HG03103 (cell line): Measurements from ENCODE around the gene PCDH11Y.
"Not testable (repeated sequence)": the region's sequence is repeated elsewhere in the genome, so short reads cannot be mapped to it uniquely, and the experiment has no call there.

Experiments used
- ATAC-seq: cut with Tn5 transposase; IDR thresholded peaks from one replicate; pipeline ENCODE4 v1.9.1; 2021; ENCODE audit warnings: low read depth; ENCODE audit not compliant: unreplicated experiment

PCDH11Y gene

GRCh38 chrY:5000057-5000456, at the start of gene PCDH11Y:
Gene PCDH11Y, plus strand, starts transcription at chrY:5000296. Its CDS starts 56,804 bp downstream, at chrY:5057100.
- ATAC-seq = not testable (repeated sequence)

GRCh38 chrY:4967894-4968293, 32.2 kb upstream of the PCDH11Y start:
- ATAC-seq = not testable (repeated sequence)

GRCh38 chrY:4991743-4992400, 8.2 kb upstream of the PCDH11Y start:
- ATAC-seq = peak; percentile 100

- ATAC-seq = not testable (repeated sequence)
Measured at GRCh38 chrY:4994892-4995291, 5.2 kb upstream of the PCDH11Y start.

- not testable (repeated sequence) for ATAC-seq
Measured at GRCh38 chrY:5002476-5003184, 2.5 kb downstream of the PCDH11Y start.

GRCh38 chrY:5038972-5039523, 39.0 kb downstream of the PCDH11Y start:
- ATAC-seq = not testable (repeated sequence)

GRCh38 chrY:5083017-5083416, 82.9 kb downstream of the PCDH11Y start:
- ATAC-seq = not testable (repeated sequence)

GRCh38 chrY:5182998-5183397, 182.9 kb downstream of the PCDH11Y start:
- ATAC-seq = not testable (repeated sequence)

- ATAC-seq = not testable (repeated sequence)
Measured at GRCh38 chrY:5215116-5215515, 215.0 kb downstream of the PCDH11Y start.

GRCh38 chrY:5324931-5325330, 324.8 kb downstream of the PCDH11Y start:
- ATAC-seq = not testable (repeated sequence)

GRCh38 chrY:5342220-5342619, 342.1 kb downstream of the PCDH11Y start:
- not testable (repeated sequence) for ATAC-seq

- not testable (repeated sequence) for ATAC-seq
Measured at GRCh38 chrY:5543705-5544104, 543.6 kb downstream of the PCDH11Y start.

- not testable (repeated sequence) for ATAC-seq
Measured at GRCh38 chrY:5638589-5638988, 638.5 kb downstream of the PCDH11Y start.

- ATAC-seq = not testable (repeated sequence)
Measured at GRCh38 chrY:5679265-5679664, 679.2 kb downstream of the PCDH11Y start.

GRCh38 chrY:5708727-5709126, 708.6 kb downstream of the PCDH11Y start:
- not testable (repeated sequence) for ATAC-seq

- ATAC-seq = not testable (repeated sequence)
Measured at GRCh38 chrY:5709788-5710381, 709.8 kb downstream of the PCDH11Y start.

- ATAC-seq = not testable (repeated sequence)
Measured at GRCh38 chrY:5761403-5761802, 761.3 kb downstream of the PCDH11Y start.

- not testable (repeated sequence) for ATAC-seq
Measured at GRCh38 chrY:5776485-5776884, 776.4 kb downstream of the PCDH11Y start.
